GM21528 (cell line): ENCODE measurements around the gene CD99L2.
"Not testable (repeated sequence)": the region's sequence is repeated elsewhere in the genome, so short reads cannot be mapped to it uniquely, and the experiment has no call there.

Experiments
- ATAC-seq: cut with Tn5 transposase; IDR thresholded peaks from one replicate; pipeline ENCODE4 v1.9.1; 2021; ENCODE audit warnings: mild to moderate bottlenecking, moderate library complexity; ENCODE audit not compliant: unreplicated experiment, low FRiP score

Gene CD99L2

GRCh38 chrX:150857453-150857852, 41.0 kb downstream of the CD99L2 start:
- no peak for ATAC-seq

GRCh38 chrX:150856785-150857184, 41.7 kb downstream of the CD99L2 start:
- no peak for ATAC-seq

- no peak for ATAC-seq
Observed at GRCh38 chrX:150856101-150856500, 42.4 kb downstream of the CD99L2 start.

- no peak for ATAC-seq
Observed at GRCh38 chrX:150854856-150855255, 43.6 kb downstream of the CD99L2 start.

GRCh38 chrX:150849996-150850720, 48.3 kb downstream of the CD99L2 start:
- no peak for ATAC-seq

GRCh38 chrX:150849486-150849885, 49.0 kb downstream of the CD99L2 start:
- no peak for ATAC-seq

- no peak for ATAC-seq
Observed at GRCh38 chrX:150848914-150849365, 49.5 kb downstream of the CD99L2 start.

GRCh38 chrX:150847088-150847487, 51.4 kb downstream of the CD99L2 start:
- no peak for ATAC-seq

- no peak for ATAC-seq
Observed at GRCh38 chrX:150846130-150846529, 52.3 kb downstream of the CD99L2 start.

GRCh38 chrX:150845091-150845490, 53.4 kb downstream of the CD99L2 start:
- no peak for ATAC-seq

- ATAC-seq: no peak
Observed at GRCh38 chrX:150844016-150844415, 54.5 kb downstream of the CD99L2 start.

GRCh38 chrX:150842198-150842685, 56.2 kb downstream of the CD99L2 start:
- ATAC-seq: no peak

GRCh38 chrX:150841456-150842197, 56.8 kb downstream of the CD99L2 start:
- no peak for ATAC-seq

GRCh38 chrX:150837845-150838244, 60.6 kb downstream of the CD99L2 start:
- no peak for ATAC-seq

- no peak for ATAC-seq
Observed at GRCh38 chrX:150834695-150835094, 63.8 kb downstream of the CD99L2 start.

GRCh38 chrX:150833454-150834056, 64.9 kb downstream of the CD99L2 start:
- ATAC-seq: no peak

GRCh38 chrX:150831863-150832262, 66.6 kb downstream of the CD99L2 start:
- no peak for ATAC-seq

GRCh38 chrX:150828785-150829184, 69.7 kb downstream of the CD99L2 start:
- ATAC-seq: no peak

- ATAC-seq: not testable (repeated sequence)
Observed at GRCh38 chrX:150824352-150824751, 74.1 kb downstream of the CD99L2 start.

GRCh38 chrX:150823826-150824225, 74.6 kb downstream of the CD99L2 start:
- ATAC-seq: not testable (repeated sequence)

GRCh38 chrX:150821971-150822370, 76.5 kb downstream of the CD99L2 start:
- ATAC-seq: no peak
